Peyer's patch (tissue), 4 donors: ENCODE measurements around the gene TSPAN31. TPM values are rescaled to one million over a fixed set of nuclear protein-coding genes. Genes with fewer than 3 reads are reported as not detected.

Source experiments
- DNase-seq, 3 donors: peaks; one replicate each; pipeline ENCODE4 v3.0.0-alpha.2; 2017 to 2019
- H3K27ac ChIP-seq, 4 donors: fragments of 200-600 bp; sonication (generic); one replicate each; pipeline ENCODE4 v1.5.1; 2016 to 2019
- H3K27me3 ChIP-seq, 2 donors: fragments of 200-600 bp; sonication (generic); one replicate each; pipeline ENCODE4 v1.5.1; 2019
- H3K36me3 ChIP-seq, 3 donors: fragments of 200-600 bp; sonication (generic); one replicate each; pipeline ENCODE4 v1.5.1; 2016 to 2019
- H3K4me1 ChIP-seq, 4 donors: fragments of 200-600 bp; sonication (generic); one replicate each; pipeline ENCODE4 v1.5.1; 2016 to 2019
- H3K4me3 ChIP-seq, 4 donors: fragments of 200-600 bp; sonication (generic); 1 replicate in 3 of 4; 2 replicates in 1 of 4; pipeline ENCODE4 v1.5.1; 2016 to 2019; ENCODE audit warnings: mild to moderate bottlenecking in 1 of 4
- H3K9me3 ChIP-seq, 4 donors: fragments of 200-600 bp; sonication (generic); one replicate each; pipeline ENCODE4 v1.5.1; 2016 to 2019; ENCODE audit warnings: mild to moderate bottlenecking in 1 of 4
- POLR2A ChIP-seq, 2 donors: fragments of 450-650 bp; IDR thresholded peaks; one replicate each; pipeline ENCODE4 v1.5.1; 2017; ENCODE audit warnings: antibody characterized with exemption in 2 of 2, mild to moderate bottlenecking in 2 of 2, moderate library complexity in 2 of 2
- total RNA-seq, 4 donors: library from RNA; depleted of rRNA; stranded (reverse); fragments of >200 nt; gene quantifications; one replicate each; pipeline ENCODE4 v1.1.0, GENCODE V29; 2016
- TF ChIP-seq, protein P1 (sequence below), 6 experiments: fragments of 450-650 bp in 4 of 6; fragments of 200-600 bp in 2 of 6; sonication (generic) in 1 of 6; IDR thresholded peaks; one replicate each; pipeline ENCODE4 v1.5.1; 2017 to 2019; ENCODE audit warnings: antibody characterized with exemption in 6 of 6, mild to moderate bottlenecking in 3 of 6, moderate library complexity in 1 of 6

TSPAN31 gene
- 10 to 100 TPM; 45.7 to 65.7 (median 55.6) TPM for total RNA-seq

GRCh38 chr12:57744777-57745484 is at the start of gene TSPAN31:
TSPAN31 (plus strand) TSS chr12:57745039; CDS start chr12:57745155, 116 bp downstream.
- peak; percentile 96 to 99 (median 98) for DNase-seq
- Histone ChIP-seq H3K9me3 (no peaks in the 10 kb centered on the region), H3K27me3 (no peaks in the 10 kb centered on the region), H3K27ac (peak within 1 kb of the TSS; percentile 85 to 95 (median 95)), H3K36me3 (peaks cover 0 to 33% (median 0%) of the 10 kb centered on the region in 3 donors), H3K4me3 (peak within 1 kb of the TSS; percentile 62 to 85 (median 79)), H3K4me1 (peaks cover 0 to 15% (median 8%) of the 10 kb centered on the region in 4 donors)
- TF ChIP-seq, protein P1, sequence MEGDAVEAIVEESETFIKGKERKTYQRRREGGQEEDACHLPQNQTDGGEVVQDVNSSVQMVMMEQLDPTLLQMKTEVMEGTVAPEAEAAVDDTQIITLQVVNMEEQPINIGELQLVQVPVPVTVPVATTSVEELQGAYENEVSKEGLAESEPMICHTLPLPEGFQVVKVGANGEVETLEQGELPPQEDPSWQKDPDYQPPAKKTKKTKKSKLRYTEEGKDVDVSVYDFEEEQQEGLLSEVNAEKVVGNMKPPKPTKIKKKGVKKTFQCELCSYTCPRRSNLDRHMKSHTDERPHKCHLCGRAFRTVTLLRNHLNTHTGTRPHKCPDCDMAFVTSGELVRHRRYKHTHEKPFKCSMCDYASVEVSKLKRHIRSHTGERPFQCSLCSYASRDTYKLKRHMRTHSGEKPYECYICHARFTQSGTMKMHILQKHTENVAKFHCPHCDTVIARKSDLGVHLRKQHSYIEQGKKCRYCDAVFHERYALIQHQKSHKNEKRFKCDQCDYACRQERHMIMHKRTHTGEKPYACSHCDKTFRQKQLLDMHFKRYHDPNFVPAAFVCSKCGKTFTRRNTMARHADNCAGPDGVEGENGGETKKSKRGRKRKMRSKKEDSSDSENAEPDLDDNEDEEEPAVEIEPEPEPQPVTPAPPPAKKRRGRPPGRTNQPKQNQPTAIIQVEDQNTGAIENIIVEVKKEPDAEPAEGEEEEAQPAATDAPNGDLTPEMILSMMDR (IDR thresholded peaks at IDR 0.05), result peak in 2 of 6 experiments; percentile 19 to 34
- TF ChIP-seq POLR2A (IDR thresholded peaks at IDR 0.05), result peak; percentile 39 to 58

GRCh38 chr12:57695770-57696432 is 48.9 kb upstream of the TSPAN31 start:
- DNase-seq, result no peak
- TF ChIP-seq POLR2A (IDR thresholded peaks at IDR 0.05), result no peak
- TF ChIP-seq, protein P1 (IDR thresholded peaks at IDR 0.05), result no peak
- Histone ChIP-seq H3K4me1 (peaks cover 0 to 17% (median 5%) of the 10 kb centered on the region in 4 donors), H3K4me3 (no peak overlapping the region), H3K27ac (no peak overlapping the region), H3K9me3 (no peaks in the 10 kb centered on the region), H3K36me3 (peaks cover 0 to 28% (median 0%) of the 10 kb centered on the region in 3 donors), H3K27me3 (no peaks in the 10 kb centered on the region)

- DNase-seq, result no peak
- Histone ChIP-seq H3K27ac (no peak overlapping the region), H3K9me3 (no peaks in the 10 kb centered on the region), H3K36me3 (peaks cover 0 to 40% (median 0%) of the 10 kb centered on the region in 3 donors), H3K4me1 (peaks cover 0 to 17% (median 5%) of the 10 kb centered on the region in 4 donors), H3K27me3 (no peaks in the 10 kb centered on the region), H3K4me3 (no peak overlapping the region)
- TF ChIP-seq, protein P1 (IDR thresholded peaks at IDR 0.05), result no peak
- TF ChIP-seq POLR2A (IDR thresholded peaks at IDR 0.05), result no peak
These were observed 47.8 kb upstream of the TSPAN31 start for GRCh38 chr12:57697076-57697475.

DNA sequence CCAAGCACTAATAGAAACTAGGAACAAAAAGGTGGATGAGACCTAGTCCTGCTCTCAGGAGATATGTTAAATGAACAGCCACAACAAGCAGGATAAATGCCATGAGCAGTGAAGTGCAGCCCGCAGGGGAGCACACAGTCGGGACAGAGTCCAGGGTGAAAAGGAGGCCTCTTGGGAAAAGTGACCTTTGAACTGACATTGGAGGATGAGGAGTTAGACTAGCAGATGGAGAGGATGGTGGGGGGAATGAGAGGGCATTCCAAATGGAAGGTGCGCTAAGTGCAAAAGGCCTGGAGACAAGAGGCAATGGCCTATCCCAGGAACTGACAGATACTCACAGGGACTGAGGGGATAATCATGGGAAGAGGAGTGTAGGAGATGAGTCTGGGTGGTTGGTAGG is 46.4 kb upstream of the TSPAN31 start:
- DNase-seq, result no peak
- H3K27me3 ChIP-seq, result no peaks in the 10 kb centered on the region
- no peaks in the 10 kb centered on the region for H3K9me3 ChIP-seq
- H3K27ac ChIP-seq, result no peak overlapping the region
- TF ChIP-seq POLR2A (IDR thresholded peaks at IDR 0.05), result no peak
- peaks cover 0 to 51% (median 0%) of the 10 kb centered on the region in 3 donors for H3K36me3 ChIP-seq
- H3K4me1 ChIP-seq, result peaks cover 0 to 17% (median 4%) of the 10 kb centered on the region in 4 donors
- no peak overlapping the region for H3K4me3 ChIP-seq

DNA sequence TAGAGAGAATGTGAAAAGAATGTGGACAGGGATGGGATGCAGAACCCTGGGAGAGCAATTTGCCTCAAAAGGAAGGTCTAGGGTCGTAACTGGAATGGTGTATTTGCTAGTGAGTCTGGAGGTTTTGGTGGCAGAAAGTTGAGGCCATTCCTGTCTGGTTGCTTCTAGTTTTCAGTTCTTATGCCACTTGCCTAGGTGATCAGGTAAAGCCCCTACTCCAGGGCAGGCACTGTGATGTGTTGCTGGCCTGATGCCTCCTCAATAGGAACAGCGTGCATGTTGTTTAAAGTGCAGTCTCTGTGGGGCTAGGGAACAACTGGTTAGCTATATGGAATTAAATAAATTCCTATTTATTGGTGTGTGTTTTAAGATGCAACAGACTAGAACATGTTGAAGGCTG is 44.5 kb upstream of the TSPAN31 start:
- DNase-seq, result no peak
- Histone ChIP-seq H3K36me3 (peaks cover 0 to 69% (median 0%) of the 10 kb centered on the region in 3 donors), H3K4me1 (peaks cover 0 to 8% (median 0%) of the 10 kb centered on the region in 4 donors), H3K27ac (no peak overlapping the region), H3K27me3 (no peaks in the 10 kb centered on the region), H3K4me3 (no peak overlapping the region), H3K9me3 (peaks cover 0 to 7% (median 0%) of the 10 kb centered on the region in 4 donors)
- no peak for TF ChIP-seq POLR2A (IDR thresholded peaks at IDR 0.05)
- TF ChIP-seq, protein P1 (IDR thresholded peaks at IDR 0.05), result no peak

DNA sequence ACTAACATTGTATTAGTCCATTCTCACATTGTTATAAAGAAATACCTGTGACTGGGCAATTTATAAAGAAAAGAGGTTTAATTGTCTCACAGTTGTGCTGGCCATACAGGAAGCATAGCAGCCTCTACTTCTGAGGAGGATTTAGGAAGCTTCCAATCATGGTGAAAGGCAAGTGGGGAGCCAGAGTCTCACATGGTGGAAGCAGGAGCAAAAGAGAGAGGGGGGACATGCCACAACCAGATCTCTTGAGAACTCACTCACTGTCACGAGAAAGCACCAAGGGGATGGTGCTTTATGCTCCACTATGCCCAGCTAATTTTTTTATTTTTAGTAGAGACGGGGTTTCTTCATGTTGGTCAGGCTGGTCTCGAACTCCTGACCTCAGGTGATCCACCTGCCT is 37.6 kb upstream of the TSPAN31 start:
- Histone ChIP-seq H3K9me3 (peaks cover 0 to 7% (median 0%) of the 10 kb centered on the region in 4 donors), H3K27ac (no peak overlapping the region), H3K36me3 (peaks cover 0 to 57% (median 0%) of the 10 kb centered on the region in 3 donors), H3K4me1 (no peaks in the 10 kb centered on the region), H3K27me3 (no peaks in the 10 kb centered on the region), H3K4me3 (no peak overlapping the region)
- no peak for DNase-seq
- TF ChIP-seq POLR2A (IDR thresholded peaks at IDR 0.05), result no peak
- TF ChIP-seq, protein P1 (IDR thresholded peaks at IDR 0.05), result no peak
